ENCODE results near the gene WNK2. TPM values are rescaled to one million over a fixed set of nuclear protein-coding genes. Genes with fewer than 3 reads are reported as not detected.

The WNK2 gene
- total and polyA plus RNA-seq, 2 donors (not counting 3 experiments of a cell fraction or from before 2014, with no cell fraction given), result not detected

- no peak overlapping the region for H3K27ac ChIP-seq (ENCODE audit: insufficient read depth, low read depth, low read length)
- H3K9me1 ChIP-seq (replicated peaks; ENCODE audit: control insufficient read depth, extremely low read depth, insufficient read depth, low read length), result no peaks in the 10 kb centered on the region
- no peaks in the 10 kb centered on the region for H3K4me1 ChIP-seq (ENCODE audit: control insufficient read depth, extremely low read depth, insufficient read depth, low read length)
- H3K36me3 ChIP-seq (ENCODE audit: control insufficient read depth in 2 of 2, extremely low read depth in 1 of 2, insufficient read depth in 2 of 2, low read length in 2 of 2), result no peaks in the 10 kb centered on the region
- DNase-seq (ENCODE audit: low read depth, low spot score) (no peak), FAIRE-seq (no peak)
- no peak overlapping the region for H3K9ac ChIP-seq (replicated peaks; ENCODE audit: extremely low read depth, insufficient read depth, low read length)
- ChIA-PET POLR2A (no interaction called here), CTCF (interaction anchor here (1.4 to 1.7 kb wide), 2 partner anchors 16 to 119 kb away, joined by 3 to 5 read pairs; no protein-coding TSS in a partner anchor)
- BruUV-seq (replicated peaks), result no TSS peak
- H4K20me1 ChIP-seq (replicated peaks; ENCODE audit: control insufficient read depth, extremely low read depth, insufficient read depth, low read length), result no peaks in the 10 kb centered on the region
- dilution Hi-C loops (cut with MboI; ENCODE audit: extremely low pct_ligation_motif_present, low sequenced_read_pairs) (no loop called here), intact Hi-C loops (cut with micrococcal nuclease) (no loop called here)
- H3K4me2 ChIP-seq (ENCODE audit: insufficient read depth, low read length), result no peak overlapping the region
- TF ChIP-seq CTCF (IDR thresholded peaks at IDR 0.05; ENCODE audit: extremely low read depth in 1 of 2, insufficient read depth in 1 of 2, low read depth in 1 of 2, low read length in 2 of 2) (no peak), EZH2 (IDR thresholded peaks at IDR 0.05; ENCODE audit: borderline replicate concordance, low read depth, low read length, severe bottlenecking) (no peak), POLR2A (IDR thresholded peaks at IDR 0.05; ENCODE audit: low read depth, low read length) (no peak)
- TF ChIP-seq, protein P1, sequence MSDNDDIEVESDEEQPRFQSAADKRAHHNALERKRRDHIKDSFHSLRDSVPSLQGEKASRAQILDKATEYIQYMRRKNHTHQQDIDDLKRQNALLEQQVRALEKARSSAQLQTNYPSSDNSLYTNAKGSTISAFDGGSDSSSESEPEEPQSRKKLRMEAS (IDR thresholded peaks at IDR 0.05; ENCODE audit: insufficient read depth, insufficient read length), result no peak
- H3K9me3 ChIP-seq (replicated peaks; ENCODE audit: control insufficient read depth, insufficient read depth, low read length), result no peaks in the 10 kb centered on the region
- H3K79me2 ChIP-seq (ENCODE audit: control insufficient read depth, insufficient read depth, low read length), result no peaks in the 10 kb centered on the region
- no peaks in the 10 kb centered on the region for H3K27me3 ChIP-seq (ENCODE audit: control insufficient read depth in 2 of 2, insufficient read depth in 2 of 2, low read length in 2 of 2)
- H3K4me3 ChIP-seq (replicated peaks in 1 of 3; ENCODE audit: insufficient read depth in 1 of 3, low read depth in 1 of 3, low read length in 3 of 3), result no peak overlapping the region
- H2AFZ ChIP-seq (ENCODE audit: low read depth, low read length), result no peak overlapping the region
Measured at GRCh38 chr9:93194221-93194625, 10.3 kb downstream of the WNK2 start.

- no peaks in the 10 kb centered on the region for H3K27me3 ChIP-seq (ENCODE audit: control insufficient read depth in 2 of 2, insufficient read depth in 2 of 2, low read length in 2 of 2)
- no peaks in the 10 kb centered on the region for H3K36me3 ChIP-seq (ENCODE audit: control insufficient read depth in 2 of 2, extremely low read depth in 1 of 2, insufficient read depth in 2 of 2, low read length in 2 of 2)
- no peak overlapping the region for H3K4me3 ChIP-seq (replicated peaks in 1 of 3; ENCODE audit: insufficient read depth in 1 of 3, low read depth in 1 of 3, low read length in 3 of 3)
- intact Hi-C loops (cut with micrococcal nuclease), result no loop called here
- H3K9me1 ChIP-seq (replicated peaks; ENCODE audit: control insufficient read depth, extremely low read depth, insufficient read depth, low read length), result no peaks in the 10 kb centered on the region
- no peaks in the 10 kb centered on the region for H4K20me1 ChIP-seq (replicated peaks; ENCODE audit: control insufficient read depth, extremely low read depth, insufficient read depth, low read length)
- dilution Hi-C loops (cut with MboI; ENCODE audit: extremely low pct_ligation_motif_present, low sequenced_read_pairs), result no loop called here
- H2AFZ ChIP-seq (ENCODE audit: low read depth, low read length), result no peak overlapping the region
- no peak overlapping the region for H3K9ac ChIP-seq (replicated peaks; ENCODE audit: extremely low read depth, insufficient read depth, low read length)
- ChIA-PET CTCF (interaction anchor here (1.4 to 1.7 kb wide), 2 partner anchors 16 to 118 kb away, joined by 3 to 5 read pairs; no protein-coding TSS in a partner anchor), POLR2A (no interaction called here)
- no peaks in the 10 kb centered on the region for H3K79me2 ChIP-seq (ENCODE audit: control insufficient read depth, insufficient read depth, low read length)
- no TSS peak for BruUV-seq (replicated peaks)
- H3K27ac ChIP-seq (ENCODE audit: insufficient read depth, low read depth, low read length), result no peak overlapping the region
- no peaks in the 10 kb centered on the region for H3K4me1 ChIP-seq (ENCODE audit: control insufficient read depth, extremely low read depth, insufficient read depth, low read length)
- no peaks in the 10 kb centered on the region for H3K9me3 ChIP-seq (replicated peaks; ENCODE audit: control insufficient read depth, insufficient read depth, low read length)
- no peak for FAIRE-seq
- TF ChIP-seq POLR2A (IDR thresholded peaks at IDR 0.05; ENCODE audit: low read depth, low read length) (no peak), MYC (IDR thresholded peaks at IDR 0.05; ENCODE audit: low read depth, low read length) (no peak), POLR2AphosphoS5 (IDR thresholded peaks at IDR 0.05; ENCODE audit: insufficient read depth, low read depth, low read length) (no peak), EZH2 (IDR thresholded peaks at IDR 0.05; ENCODE audit: borderline replicate concordance, low read depth, low read length, severe bottlenecking) (no peak), JUN (IDR thresholded peaks at IDR 0.05; ENCODE audit: borderline replicate concordance, insufficient read depth, insufficient read length, low read depth) (no peak), CTCF (IDR thresholded peaks at IDR 0.05; ENCODE audit: extremely low read depth in 1 of 2, insufficient read depth in 1 of 2, low read depth in 1 of 2, low read length in 2 of 2) (no peak), FOS (IDR thresholded peaks at IDR 0.05; ENCODE audit: borderline replicate concordance, insufficient read depth, low read length) (no peak), GATA2 (IDR thresholded peaks at IDR 0.05; ENCODE audit: insufficient read depth, insufficient read length, low read depth, low read length) (no peak)
- TF ChIP-seq, protein P1 (IDR thresholded peaks at IDR 0.05; ENCODE audit: insufficient read depth, insufficient read length), result no peak
- no peak overlapping the region for H3K4me2 ChIP-seq (ENCODE audit: insufficient read depth, low read length)
- DNase-seq (ENCODE audit: low read depth, low spot score), result no peak
Measured at GRCh38 chr9:93194641-93195040, 10.7 kb downstream of the WNK2 start.

All from endothelial cell of umbilical vein (primary cell).